Measurements from ENCODE around the gene PLEKHG5.

DNA sequence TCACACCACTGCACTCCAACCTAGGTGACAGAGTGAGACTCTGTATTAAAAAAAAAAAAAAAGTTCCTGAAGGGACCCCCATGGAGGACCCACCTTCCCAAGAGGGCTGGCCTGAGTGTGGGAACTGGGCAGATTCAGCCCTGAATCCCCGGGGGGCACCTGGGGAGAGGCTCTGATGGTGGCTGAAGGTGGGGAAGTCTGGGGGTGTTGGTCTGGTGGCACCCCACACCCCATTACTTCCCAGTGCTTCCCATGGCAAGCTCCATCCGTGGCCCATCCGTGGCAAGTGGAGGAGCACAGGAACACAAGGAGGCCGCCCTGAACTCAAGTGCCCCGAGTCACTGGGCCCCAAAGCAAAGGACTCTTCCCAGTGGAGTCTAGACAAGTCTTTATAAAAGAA, 24.7 kb downstream of the PLEKHG5 start:
- TF ChIP-seq, protein P1, sequence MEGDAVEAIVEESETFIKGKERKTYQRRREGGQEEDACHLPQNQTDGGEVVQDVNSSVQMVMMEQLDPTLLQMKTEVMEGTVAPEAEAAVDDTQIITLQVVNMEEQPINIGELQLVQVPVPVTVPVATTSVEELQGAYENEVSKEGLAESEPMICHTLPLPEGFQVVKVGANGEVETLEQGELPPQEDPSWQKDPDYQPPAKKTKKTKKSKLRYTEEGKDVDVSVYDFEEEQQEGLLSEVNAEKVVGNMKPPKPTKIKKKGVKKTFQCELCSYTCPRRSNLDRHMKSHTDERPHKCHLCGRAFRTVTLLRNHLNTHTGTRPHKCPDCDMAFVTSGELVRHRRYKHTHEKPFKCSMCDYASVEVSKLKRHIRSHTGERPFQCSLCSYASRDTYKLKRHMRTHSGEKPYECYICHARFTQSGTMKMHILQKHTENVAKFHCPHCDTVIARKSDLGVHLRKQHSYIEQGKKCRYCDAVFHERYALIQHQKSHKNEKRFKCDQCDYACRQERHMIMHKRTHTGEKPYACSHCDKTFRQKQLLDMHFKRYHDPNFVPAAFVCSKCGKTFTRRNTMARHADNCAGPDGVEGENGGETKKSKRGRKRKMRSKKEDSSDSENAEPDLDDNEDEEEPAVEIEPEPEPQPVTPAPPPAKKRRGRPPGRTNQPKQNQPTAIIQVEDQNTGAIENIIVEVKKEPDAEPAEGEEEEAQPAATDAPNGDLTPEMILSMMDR (conservative IDR thresholded peaks at IDR 0.05), result no peak
- TF ChIP-seq ZFX (IDR thresholded peaks at IDR 0.05), result no peak
